GM18507 (cell line): ENCODE results near the gene PLS3.

Experiments used
- DNase-seq: peaks from one replicate; pipeline ENCODE4 v3.0.0; 2011; ENCODE audit warnings: low read depth; ENCODE audit not compliant: insufficient read length; ENCODE audit errors: extremely low spot score
- FAIRE-seq: peaks from 2 replicates; lab custom pipeline; 2011; peaks lifted over from hg19 to GRCh38; lab: Jason Lieb, UNC

PLS3 gene

DNA sequence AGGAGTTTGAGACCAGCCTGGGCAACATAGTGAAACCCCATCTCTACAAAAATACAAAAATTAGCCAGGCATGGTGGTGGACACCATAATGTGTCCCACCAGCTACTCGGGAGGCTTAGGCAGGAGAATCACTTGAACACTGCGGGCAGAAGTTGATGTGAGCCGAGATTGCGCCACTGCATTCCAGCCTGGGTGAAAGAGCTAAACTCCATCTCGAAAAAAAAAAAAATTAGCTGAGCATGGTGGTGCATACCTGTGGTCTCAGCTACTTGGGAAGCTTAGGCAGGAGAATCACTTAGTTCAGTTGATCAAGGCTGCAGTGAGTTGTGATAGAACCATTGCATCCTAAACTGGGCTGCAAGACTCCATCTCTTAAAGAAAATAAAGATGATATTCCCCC is 91.2 kb downstream of the PLS3 start:
- DNase-seq, result no peak
- no peak for FAIRE-seq

DNA sequence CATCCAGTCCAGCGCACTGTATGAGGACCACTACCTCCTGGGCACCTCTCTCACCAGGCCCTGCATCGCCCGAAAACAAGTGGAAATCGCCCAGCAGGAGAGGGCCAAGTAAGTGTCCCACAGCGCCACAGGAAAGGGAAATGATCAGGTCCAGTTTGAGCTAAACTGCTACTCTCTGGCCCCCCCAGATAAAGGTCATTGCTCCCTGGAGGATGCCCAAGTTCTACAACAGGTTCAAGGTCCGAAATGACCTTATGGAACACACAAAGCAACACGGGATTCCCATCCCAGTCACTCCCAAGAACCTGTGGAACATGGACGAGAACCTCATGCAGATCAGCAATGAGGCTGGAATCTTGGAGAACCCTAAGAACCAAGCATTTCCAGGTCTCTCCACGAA is 104.1 kb downstream of the PLS3 start:
- no peak for FAIRE-seq
- no peak for DNase-seq

DNA sequence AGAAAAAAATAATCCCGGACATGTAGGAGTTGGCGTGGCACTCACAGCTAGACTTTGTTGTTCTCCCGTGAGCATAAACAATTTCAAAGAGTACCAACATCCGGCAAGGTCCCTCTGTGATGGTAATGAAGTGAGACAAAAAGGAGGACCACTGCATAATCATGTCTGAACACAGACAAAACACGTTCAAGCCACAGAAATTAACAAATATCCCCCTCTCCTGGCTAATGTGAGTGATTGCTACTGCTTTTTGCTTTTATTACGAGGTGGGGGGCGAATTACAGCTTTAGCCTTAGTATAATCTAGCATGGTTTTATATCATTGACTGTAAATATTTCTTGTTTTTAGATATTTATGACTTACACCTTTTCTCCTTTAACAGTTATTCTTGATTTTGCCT is 118.5 kb downstream of the PLS3 start:
- FAIRE-seq (no peak), DNase-seq (no peak)

DNA sequence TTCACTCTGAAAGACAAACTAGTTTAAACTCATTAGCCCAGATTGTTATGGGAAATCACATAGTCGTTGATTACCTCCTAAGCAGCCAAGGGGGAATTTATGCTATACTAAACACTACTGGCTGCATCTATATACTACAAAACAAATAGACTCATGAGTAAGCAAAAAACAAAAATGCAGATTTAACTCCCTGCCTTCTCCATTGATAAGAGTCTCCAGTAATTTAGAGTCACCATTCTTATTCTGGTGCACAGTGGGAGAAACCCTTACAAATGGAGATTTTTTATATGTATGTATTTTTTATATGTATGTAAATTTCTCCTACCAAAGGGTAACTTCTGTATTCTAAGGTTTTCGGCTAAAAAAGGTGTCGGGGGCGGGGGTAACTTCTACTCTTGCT is 126.6 kb downstream of the PLS3 start:
- DNase-seq, result no peak
- no peak for FAIRE-seq

DNA sequence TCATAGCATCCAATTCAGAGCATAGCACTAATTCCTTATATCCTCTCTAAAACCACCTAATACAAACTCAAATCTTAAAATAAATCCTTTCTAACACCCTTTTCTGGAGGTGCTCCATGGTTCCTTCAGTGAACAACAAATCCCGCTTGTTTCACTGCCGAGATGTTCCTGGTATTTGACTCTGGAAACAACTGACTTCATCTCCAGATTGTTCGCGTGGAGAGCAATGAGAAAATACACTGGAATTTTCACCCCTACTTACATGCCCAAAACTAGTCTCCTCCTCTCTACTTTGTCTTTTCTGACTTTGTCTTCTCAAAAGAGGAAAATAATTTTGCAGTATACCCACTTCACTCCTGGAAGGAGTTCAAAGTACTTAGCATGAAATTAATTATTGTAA is 129.0 kb downstream of the PLS3 start:
- FAIRE-seq, result no peak
- no peak for DNase-seq

DNA sequence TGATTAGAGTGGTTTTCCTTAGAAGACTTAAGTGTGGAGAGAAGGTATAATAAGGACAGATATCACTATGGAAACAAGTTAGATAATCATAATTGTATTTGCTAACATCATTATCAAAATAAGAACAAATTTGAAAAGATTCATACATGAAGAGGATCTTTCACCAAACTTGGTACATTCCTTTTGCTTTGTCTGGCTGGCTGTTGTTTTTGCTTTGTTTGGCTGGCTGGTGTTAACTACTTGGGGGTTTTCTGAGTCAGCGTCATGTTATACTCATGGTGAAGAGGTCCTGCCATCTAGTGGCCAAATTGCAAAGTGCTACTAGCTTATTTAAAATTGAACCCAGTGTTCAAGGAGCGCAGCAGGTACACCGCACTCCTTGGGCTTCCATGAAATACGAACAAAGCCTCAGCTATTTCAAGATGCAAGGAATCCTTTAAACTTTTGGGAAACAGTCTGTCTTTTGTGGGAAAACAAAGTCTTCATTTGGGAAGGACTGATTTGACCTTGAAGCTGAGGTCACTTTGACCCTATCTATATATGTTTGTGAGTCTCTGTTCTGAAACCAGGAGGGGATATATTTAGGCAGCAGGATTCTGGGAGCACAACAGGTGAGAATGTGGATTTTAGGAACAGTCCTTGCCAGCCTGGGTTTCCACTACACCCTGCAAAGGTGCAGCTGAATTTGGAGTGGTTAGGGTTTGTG is 129.7 kb downstream of the PLS3 start:
- DNase-seq, result no peak
- peak; percentile 70 for FAIRE-seq

DNA sequence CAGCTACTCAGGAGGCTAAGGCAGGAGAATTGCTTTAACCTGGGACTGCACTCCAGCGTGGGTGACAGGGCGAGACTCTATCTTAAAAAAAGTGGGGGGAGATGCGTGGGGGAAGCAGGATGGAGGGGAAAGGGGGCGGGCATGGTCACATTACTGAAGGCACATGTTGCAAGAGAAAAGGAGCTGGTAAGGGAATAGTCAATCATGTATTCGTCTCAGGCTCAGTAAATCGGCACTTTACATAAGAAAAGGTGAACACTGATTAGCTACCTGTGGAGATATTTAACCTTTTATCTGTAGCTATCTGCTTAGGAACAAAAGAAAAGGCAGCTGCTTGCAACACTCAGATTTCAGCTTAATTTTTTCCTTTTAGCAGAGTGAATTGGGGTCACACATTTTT is 132.5 kb downstream of the PLS3 start:
- DNase-seq (no peak), FAIRE-seq (no peak)

DNA sequence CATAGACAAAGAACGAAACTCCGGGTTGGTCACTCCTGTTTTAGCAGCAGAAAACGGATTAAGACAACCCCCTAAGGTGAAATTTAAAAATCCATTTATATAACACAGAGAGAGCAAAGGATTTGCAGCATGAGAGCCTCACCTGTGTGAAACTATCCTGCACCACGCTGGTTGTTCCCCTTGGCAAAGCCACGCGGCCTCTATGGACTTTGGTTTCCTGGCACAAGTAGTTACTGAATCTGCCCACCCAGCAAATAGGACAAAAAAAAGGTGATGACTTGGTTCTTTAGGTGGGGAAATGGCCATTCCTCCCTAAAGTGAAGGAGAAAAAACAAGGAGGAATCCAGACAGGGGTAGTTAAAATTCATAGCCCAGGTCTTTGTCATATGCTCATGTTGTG is 133.1 kb downstream of the PLS3 start:
- DNase-seq (no peak), FAIRE-seq (no peak)

DNA sequence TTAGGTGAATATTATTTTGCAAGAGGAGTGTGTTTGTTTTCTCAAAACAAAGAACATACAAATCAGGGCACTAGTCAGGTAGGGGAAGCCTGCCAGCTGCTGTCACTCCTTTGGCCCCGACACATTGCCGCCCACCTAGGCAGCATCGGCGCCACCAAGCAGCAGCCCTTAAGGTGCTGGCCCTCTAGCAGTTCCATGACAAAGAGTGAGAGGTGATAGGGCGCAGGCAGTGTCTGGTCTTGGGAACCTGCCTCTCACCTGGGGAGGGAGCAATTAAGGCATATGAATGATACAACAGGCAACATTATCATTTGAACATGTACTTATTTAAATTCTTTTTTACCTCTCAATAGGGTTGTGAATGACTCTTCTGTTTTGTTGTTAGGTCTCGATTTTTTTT is 135.1 kb downstream of the PLS3 start:
- FAIRE-seq, result no peak
- DNase-seq, result no peak

DNA sequence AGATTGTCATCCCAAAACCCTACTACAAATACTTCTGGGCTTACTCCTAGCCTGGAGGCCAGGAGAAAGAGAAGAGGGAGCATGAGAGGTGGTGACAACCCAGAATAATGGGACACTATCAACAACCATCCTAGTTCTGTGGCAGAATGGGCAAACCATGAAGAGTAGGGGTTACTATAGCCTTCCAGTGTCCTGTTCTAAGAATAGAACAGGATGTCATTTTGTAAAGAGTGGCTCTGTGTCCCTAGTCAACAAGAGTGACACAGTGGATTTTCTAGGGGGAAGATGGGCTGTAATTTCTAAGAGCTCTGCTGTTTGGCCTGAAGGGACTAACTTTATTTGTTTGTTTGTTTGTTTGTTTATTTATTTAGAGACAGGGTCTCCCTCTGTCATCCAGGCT is 136.0 kb downstream of the PLS3 start:
- no peak for FAIRE-seq
- no peak for DNase-seq

DNA sequence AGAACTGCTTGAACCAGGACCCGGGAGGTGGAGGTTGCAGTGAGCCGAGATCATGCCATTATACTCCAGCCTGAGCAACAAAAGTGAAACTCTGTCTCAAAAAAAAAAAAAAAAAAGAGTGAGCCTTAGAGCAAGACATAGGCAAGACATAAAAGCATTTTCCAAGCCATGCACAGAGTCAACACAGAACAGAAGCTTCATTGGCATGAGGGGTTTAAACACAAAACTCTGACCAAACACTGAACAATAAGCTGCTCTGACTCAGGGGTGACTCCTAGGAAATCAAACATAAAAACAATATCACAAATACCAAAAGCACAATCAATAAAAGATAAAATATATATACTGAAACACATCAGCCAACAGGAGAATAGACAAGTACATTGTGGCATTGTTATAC is 136.8 kb downstream of the PLS3 start:
- DNase-seq (no peak), FAIRE-seq (no peak)
